ENCODE data around the gene PDZK1.
"Not testable (repeated sequence)": the region's sequence is repeated elsewhere in the genome, so short reads cannot be mapped to it uniquely, and the experiment has no call there.

Gene PDZK1

GRCh38 chr1:145656245-145656943, 50.8 kb downstream of the PDZK1 start:
- DNase-seq = not testable (repeated sequence)

GRCh38 chr1:145643990-145644389, 63.2 kb downstream of the PDZK1 start:
- not testable (repeated sequence) for DNase-seq

GRCh38 chr1:145641886-145642285, 65.3 kb downstream of the PDZK1 start:
- not testable (repeated sequence) for DNase-seq

GRCh38 chr1:145636237-145636636, 70.9 kb downstream of the PDZK1 start:
- not testable (repeated sequence) for DNase-seq

GRCh38 chr1:145622177-145622576, 85.0 kb downstream of the PDZK1 start:
- DNase-seq = not testable (repeated sequence)
